ENCODE measurements around the gene KLHDC7B.

DNA sequence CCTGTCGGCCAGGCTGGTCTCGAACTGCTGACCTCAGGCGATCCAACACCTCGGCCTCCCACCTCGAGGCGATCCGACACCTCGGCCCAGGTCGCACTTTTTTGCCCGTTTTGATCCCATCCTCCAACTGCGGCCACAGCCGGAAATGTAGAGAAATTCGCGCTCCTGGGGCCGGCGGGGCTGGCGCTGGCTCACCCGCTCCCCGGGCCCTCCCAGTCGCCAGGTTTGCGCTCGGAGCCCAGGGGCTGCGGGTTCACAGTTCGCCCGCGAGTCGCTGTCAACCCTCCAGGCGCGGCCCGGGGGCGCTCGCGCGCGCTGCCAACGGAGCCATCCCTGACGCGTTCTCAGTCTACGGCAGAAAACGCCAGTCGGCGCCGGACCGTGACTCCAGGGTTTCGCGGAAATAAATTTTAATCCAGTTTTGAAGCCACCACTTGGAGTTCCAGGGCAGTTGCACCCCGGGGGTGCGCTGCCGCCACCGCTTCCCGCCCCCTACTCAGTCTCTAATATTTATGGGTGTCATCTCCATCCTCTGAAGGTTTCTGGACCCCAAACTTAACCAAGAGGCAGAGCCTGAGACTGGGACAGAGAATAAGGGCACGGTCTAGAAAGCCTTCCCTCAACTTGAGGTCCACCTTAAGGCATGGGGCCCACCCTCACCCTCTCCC lies 1.5 kb upstream of the KLHDC7B start:
- TF ChIP-seq, protein P1, sequence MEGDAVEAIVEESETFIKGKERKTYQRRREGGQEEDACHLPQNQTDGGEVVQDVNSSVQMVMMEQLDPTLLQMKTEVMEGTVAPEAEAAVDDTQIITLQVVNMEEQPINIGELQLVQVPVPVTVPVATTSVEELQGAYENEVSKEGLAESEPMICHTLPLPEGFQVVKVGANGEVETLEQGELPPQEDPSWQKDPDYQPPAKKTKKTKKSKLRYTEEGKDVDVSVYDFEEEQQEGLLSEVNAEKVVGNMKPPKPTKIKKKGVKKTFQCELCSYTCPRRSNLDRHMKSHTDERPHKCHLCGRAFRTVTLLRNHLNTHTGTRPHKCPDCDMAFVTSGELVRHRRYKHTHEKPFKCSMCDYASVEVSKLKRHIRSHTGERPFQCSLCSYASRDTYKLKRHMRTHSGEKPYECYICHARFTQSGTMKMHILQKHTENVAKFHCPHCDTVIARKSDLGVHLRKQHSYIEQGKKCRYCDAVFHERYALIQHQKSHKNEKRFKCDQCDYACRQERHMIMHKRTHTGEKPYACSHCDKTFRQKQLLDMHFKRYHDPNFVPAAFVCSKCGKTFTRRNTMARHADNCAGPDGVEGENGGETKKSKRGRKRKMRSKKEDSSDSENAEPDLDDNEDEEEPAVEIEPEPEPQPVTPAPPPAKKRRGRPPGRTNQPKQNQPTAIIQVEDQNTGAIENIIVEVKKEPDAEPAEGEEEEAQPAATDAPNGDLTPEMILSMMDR (conservative IDR thresholded peaks at IDR 0.05; ENCODE audit: low read length): 0 out of 2 replicates have a peak, but pooled peaks have one; percentile 11
- no peak for TF ChIP-seq EZH2phosphoT487 (IDR thresholded peaks at IDR 0.05; ENCODE audit: borderline replicate concordance)

All from Loucy (cell line).